Stimulated activated CD4-positive, alpha-beta T cell treated with anti-CD3 and anti-CD28 coated beads, Interleukin-2, amount 100 ng/mL, for 24 hours (primary cell): ENCODE measurements around the gene BRWD1.

Experiments used
- DNase-seq, 2 donors: peaks; one replicate each; pipeline ENCODE4 v3.0.0-alpha.2; 2020

BRWD1 gene

DNA sequence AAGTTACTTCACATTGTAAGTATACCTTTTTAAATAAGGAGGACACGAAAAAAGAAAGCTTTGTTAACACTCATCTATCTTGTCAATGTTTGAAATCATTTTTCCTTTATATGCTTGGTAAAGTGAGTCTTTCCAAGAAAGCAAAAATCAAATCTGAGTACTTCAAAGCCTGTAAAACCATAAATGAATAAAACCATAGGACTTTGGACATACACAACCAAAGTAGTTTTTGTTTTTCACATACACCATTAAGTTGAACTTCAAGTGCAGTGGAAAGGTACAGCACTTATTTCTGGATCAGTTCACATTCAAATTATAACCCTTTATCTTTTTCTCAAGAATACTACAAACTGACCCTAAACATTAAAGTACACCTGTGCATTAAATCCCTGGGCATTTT is 120.1 kb downstream of the BRWD1 start:
- DNase-seq, result no peak

DNA sequence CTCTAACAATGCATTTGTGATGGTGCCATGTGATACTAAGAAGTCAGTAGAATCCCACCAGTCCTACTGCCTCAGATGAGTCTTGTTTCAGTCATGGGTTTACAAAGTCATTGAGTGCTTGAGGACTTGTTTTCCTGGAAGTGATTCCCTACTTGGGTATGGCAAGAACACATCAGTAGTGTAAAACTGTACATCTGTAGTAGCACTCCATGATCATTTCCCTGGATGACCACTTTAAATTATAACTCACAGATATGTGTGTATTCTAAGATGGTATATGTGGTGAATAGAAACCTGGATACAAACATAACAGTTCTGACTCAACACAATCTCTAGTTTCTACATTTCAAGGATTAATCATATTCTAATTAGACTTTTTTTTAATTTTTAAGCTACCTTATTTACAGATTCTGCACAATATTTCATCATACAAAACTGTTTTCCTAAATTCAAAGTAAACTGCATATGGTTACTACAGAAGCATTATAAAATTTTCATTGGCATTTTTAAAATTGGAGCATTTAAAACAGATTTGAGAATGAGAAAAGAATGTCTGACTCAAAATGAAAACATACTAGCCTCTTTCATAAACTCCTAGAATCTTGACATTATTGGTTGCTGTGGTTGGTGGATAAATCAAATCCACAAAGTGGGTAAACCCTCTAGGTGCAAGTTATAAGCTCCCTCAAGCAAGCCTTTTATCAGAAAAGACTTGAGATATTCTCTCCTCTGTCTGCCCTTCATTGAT is 123.4 kb downstream of the BRWD1 start:
- DNase-seq, result no peak

DNA sequence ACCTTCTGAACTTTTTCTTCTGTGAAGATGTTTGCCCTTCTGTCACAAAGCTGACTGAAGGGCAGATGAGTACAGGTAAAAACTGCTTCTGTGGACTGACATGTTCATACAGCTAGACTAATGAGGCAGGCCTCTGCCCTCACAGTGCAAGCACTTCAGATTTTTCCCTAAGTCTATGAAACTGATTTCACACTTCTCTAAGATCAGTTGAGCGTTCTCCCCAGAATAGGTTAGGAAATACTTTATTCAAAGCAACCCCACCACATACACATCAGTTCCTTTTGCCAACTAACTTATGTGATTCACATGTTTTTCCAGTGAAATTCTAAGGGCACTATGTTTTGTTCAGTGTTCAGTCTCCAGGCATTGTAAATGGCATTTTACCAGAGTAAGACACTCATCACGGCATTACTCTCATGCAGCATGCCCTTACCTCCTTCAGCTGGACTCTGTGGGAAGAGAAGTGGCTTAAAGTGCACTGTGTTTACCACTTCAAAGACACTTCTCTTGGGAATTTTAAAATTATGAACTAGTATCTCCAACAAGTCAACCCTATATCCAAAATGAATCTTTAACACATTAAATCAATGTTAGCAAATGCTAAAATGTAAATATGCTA is 124.8 kb downstream of the BRWD1 start:
- no peak for DNase-seq

DNA sequence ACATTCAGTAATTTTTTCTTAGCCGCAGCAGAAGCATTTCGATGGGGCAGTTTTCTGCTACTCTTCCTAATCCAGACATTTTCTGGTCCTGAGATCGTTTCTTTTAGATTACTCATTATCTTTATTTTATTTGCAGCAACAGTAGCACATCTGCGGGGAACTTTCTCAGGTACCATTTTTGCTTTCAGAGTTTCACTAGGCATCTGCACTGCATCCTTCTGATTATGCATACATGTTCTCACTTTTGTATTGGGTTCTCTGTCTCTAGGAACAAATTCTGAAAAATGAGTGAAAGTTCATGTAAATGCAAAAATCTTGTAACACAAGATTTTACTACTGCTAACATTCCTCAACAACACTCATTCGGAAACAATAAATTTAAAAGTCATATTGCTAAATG is 126.3 kb downstream of the BRWD1 start:
- DNase-seq, result no peak

DNA sequence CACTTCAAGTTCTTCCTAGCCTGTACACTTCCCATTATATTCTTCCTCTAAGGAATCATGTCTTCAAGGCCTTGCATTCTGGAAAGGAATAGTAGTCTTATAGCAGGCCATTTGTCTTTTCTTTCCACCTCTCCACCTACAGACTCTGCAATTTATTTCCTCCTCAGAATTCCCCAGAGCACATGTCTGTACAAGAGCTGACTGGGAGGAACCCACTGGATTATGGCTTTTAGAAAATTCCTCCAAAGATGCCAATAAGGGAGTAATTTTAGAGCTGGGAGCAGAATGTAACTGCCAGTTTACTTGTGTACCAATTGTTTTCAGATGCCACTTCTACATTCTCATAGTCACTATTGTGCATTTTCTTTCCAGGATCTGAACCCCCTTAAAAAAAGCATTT is 126.8 kb downstream of the BRWD1 start:
- DNase-seq, result no peak

DNA sequence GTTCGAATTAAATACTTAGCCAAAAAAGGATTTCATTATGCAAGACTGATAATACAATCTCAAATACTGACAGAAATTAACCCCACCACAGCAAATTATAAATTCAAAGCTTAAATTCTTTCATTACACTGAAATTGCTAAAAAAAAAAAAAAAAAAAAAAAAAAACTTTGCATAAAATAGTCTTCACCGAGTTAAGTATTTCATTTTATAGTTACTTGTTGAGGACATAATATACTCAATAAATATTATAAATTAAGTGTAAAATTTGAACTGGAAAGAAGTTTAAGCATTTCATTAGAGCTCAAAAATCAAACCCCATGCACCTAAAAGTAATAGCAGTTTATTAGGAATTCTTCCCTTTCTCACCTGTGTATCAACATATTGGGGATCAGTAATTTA is 128.3 kb downstream of the BRWD1 start:
- DNase-seq, result no peak

DNA sequence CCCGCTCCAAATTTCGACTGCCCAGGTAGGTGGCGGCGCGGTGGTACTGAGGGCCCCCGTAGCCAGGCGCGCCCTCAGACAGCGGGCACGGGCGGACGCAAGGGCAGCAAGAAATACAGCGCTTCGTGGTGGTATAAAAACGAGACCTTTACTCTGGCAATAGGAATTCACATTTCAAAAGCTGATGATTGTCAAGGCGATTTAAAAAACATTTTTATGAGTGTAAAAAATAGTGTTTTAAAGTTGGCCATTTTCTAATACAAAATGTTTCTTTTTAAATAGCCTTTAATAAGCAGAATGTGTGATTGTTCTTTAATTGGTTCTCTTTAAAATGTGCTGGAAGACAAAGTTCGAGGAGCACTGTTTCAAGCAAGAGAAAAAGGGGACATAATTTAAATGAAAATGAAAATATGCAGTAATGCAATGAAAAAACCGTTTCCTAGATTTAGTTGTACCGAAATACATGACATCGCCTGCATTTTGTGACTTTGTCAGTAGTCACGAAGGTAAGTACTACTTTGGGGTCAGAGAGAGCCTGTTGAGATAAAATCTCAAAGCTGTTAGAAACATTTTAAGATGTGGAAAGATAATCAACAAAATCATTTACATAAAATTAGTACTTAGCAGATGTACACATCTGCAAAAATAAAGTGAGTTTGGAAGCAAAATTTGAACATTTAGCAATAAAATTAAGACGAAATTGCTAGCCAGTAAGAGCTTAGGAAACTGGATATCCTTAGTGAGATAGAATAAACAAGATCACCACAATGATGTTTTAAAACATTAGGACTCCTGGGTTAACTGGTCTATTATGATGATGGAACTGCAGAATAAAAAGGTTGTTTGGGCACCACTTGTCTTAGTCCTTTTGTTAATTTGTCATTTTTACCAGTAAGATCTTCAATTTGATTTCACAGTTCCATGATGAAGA is 129.1 kb downstream of the BRWD1 start:
- no peak for DNase-seq

DNA sequence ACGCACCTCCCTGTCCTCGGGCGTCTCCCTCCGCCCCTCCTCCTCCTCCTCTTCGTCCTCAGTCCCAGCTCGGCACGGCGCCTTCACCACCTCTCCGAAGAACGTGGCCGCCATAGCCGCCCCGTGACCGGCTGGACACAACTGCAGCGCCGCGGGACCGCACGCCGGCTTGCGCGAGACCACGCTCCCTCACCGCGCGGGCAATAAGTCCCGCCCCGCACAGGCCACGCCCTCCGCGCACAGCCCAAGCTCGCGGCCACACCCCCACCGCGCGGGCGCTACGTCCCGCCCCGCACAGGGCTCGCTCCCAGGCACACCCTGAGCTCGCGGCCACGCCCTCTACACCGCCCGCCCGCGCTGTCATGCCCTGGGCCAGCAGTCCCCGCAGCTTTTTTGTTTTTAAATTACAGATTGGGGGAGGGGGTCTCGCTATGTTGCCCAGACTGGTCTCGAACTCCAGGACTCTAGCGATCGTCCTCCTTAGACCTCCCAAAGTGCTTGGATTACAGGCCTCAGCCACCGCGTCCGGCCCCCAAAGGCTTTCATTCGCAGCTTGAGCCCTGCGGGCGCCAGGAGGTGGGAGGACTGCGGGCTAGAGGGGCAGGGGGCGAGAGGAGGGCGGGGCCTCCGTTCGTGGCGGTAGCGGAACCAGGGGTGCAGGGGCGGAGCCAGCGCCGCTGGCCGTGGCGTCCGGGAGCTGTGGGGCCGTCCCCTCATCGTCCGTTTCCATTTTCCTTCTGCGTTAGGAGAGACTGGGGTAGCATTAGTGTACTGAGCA is 130.0 kb downstream of the BRWD1 start, which contains the start of gene PSMG1:
TSS of gene PSMG1 (minus strand) at position 180 of the 778 bp plus-strand sequence. CDS start at position 114, 66 bp downstream.
- DNase-seq, result peak; percentile 96 to 98

DNA sequence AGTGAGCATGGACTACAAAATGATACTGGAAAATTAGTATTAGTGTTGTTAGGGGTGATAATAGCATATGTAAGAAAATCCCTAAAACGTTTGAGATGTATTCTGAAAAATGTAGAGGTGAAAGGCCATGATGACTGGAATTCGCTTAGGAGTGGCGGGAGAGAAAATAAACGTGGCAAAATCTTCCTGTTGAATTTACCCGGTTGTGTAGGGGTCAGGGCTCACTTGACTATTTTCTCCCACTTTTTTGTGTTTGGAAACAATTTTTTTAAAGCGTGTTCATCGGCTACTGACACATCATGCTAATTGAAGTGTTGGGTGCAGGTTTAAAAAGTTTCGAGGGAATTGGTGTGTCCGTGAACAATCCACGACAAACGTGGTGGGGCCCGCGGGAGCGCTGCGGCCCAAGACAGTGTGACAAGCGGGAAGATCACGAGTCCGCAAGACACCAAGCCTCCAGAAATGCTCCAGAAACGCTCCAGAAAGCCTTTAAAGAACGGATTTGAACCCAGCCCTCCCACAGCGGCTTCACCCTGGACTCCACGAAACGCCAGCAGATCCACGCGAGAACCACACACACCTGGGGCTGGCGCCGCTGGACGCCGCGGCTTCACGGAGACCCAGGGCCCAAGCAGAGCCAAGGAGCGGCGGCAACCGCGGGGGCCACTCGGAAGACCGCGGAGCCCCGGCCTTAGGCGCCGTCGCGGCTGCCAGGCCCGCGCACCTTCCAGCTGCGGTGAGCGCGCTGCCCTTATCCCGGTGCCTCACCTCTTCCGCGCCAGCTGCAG is 130.8 kb downstream of the BRWD1 start:
- DNase-seq, result peak in 1 of 2 donors; percentile 33

DNA sequence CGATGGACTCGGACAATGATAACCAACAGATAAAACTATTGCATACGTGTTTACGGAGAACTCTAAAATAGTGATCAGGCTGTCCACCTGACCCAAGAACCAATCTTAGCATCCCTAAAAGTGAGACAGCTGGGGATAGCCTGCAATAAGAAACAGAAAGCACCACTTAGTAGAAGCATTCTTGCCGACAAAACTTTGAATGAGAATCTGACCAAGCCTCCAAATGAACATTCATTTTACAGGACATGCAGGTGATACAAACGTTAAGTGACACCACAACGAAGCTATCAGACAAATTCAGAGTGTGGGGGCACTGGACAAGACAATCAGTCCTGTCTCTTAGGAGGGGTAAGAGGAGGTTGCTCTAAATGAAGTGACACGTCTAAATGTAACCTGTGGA is 131.4 kb downstream of the BRWD1 start:
- no peak for DNase-seq

DNA sequence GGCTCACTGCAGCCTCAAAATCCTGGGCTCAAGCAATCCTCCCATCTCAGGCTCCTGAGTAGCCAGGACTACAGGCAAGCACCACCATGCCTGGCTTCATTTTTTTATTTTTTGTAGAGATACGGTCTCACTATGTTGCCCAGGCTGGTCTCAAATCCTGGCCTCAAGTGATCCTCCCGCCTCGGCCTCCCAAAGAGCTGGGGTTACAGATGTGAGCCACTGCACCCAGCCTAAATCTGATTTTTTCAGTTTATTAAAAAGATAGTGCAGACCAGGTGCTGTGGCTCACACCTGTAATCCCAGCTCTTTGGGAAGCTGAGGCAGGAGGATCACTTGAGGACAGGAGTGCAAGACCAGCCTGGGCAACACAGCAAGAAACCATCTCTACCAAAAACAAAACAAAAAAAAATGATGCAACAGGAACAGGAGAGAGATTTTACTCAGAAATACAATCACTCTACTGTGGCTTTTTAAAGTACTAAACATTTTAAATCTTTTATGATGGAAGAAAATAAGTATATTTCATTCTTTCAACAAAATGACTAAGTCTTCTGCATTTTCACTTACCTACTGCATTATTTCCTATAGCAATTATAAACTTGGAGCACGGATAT is 132.1 kb downstream of the BRWD1 start:
- no peak for DNase-seq

DNA sequence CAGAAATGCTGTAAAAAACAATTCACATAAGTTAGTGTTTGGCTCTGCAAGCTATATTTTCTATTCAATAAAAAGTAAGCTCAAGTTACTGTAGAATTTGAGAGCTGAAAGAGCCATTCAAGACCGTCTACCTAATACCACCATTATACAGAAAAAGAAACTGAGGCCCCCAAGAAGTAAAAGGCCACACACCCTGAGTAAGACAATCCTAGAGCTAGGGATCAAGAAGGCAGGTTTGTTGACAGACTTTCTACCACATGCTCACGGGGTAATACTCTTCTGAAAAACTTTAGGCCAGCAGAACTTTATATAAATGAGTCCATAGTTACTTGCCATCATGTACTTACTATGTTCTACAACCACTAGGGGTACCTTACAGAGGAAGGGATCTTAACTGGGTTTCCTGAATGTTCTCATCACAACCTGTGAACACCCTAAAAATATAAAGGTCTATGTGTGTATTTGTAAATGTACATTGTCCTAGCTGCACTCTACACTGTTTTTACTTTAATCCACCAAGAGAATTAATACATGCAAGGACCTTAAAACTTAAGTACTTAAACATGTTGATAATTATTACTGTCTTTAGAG is 132.9 kb downstream of the BRWD1 start:
- DNase-seq, result no peak

DNA sequence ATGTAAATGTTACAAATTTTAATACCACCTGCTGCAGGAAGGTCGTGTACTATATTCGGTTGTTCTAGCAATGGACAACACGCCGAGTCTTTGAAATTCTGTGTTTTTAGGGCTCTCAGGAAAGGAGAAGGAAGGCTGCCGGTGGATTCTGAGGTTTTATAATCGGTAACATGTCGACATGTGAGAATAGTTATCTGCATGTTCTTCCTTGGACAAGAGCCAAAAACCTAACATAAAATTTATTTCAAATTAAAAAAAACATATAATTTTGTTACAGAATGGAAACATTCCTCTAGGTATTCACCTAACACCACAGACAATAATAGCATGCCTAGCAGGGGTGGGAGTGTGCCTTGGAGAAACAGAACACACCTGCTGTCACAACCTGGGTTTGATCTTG is 135.0 kb downstream of the BRWD1 start:
- DNase-seq, result no peak

DNA sequence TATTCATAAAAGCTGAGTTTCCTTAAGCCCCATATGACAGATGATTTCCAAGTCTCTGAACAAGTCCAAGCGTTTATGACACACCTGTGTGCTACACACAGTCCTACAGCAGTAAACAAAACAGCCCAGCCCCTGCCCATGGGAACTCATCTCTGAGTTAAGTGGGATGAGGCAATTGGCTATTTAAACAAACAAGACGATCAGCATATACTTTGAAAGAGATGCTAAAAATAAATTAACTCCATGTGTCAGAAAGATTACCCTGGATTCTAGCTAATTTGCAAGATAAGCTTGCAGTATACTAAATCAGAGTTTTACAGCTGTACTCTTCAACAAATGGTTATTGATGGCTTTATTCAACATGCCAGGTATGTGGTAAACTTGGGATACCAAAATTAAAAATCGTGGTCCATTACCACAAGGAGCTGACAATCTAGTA is 137.1 kb downstream of the BRWD1 start:
- no peak for DNase-seq

DNA sequence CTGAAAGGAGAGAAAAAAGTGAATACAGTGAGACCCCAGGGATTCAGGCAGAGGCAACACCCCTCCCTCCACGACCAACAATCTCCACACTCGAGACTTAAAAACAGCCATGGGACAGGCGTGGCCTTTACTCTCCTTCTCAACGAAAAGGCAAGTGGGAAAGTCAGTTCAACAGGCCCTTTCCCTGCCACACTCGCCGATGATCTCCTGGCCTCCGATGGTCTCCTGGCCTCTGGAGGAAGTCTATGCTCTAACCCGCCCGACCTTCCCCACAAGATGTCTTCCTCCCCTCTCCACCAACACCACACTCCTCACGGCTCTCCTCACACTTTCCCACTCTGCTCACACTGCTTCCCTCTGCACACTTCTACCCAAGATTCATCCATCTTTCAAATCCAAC is 137.8 kb downstream of the BRWD1 start:
- no peak for DNase-seq

DNA sequence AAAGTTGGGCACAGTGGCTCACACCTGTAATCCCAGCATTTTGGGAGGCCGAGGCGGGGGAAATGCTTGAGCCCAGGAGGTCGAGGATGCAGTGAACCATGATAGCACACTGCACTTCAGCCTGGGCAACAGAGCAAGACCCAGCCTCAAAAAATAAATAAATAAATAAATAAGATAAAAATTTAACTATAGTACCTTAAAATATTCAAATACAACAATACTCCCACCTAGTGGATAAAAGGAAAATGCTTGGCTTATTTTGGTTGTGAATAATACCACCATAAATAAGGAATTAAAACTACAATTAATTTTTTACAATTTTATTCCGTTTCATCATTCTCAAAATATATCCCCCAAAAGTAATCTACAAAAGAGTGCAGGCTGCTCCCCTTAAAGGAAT is 138.3 kb downstream of the BRWD1 start:
- no peak for DNase-seq

DNA sequence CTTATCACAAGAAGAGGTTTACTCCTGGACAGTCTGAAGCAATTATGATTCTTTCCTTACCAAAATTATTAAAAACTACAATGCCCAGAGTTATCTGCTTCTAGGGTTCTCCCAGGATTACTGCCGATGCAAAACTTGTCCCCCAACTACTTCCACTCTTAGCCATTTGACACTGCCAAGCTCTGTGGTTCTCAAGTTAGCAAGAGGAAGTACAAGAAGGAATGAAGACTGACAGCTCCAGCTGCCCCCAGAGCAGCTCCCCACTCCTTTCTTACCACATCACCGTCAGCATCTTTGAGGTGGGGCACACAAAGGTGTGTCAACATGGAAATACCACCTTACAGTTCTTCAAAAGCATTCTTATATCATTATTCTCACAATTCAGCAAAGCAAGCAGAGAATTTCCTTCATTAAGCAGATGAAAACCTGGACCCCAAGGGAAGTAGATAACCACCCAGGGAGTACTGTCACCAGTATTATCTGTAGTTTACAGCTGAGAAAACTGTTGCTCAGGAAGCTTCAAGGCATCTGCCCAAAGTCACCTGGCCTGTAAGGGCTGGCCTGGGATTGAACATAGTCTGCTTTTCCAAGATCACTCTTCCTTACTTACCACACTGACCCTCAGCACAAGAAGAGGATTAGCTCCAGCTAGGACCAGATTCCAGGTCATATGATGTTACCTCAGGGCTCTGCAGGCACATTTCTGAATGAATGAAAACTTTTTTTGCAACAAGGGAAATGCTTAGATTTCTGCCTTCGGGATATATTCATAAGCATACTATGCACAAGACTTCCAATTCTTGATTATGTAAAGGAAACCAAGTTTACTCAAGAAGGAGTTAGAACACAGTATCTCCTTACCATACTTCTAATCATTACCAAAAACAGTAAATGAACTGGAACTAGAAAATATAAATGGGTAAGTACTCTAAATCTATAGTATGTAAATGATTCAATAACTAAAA is 139.4 kb downstream of the BRWD1 start:
- no peak for DNase-seq

DNA sequence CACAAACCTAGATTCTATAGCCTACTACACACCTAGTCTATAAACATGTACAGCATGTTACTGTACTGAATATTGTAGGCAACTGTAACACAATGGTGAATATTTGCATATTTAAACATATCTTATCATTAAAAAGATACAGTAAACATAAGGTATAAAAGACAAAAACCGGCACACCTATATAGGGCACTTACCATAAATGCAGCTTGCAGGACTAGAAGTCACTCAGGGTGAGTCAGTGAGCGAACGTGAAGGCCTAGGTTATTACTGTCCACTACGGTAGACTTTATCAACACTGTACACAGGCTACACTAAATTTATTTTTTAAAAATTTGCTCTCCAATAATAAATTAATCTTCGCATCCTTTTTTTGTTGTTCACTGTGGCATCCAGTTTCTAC is 143.5 kb downstream of the BRWD1 start:
- DNase-seq, result no peak

DNA sequence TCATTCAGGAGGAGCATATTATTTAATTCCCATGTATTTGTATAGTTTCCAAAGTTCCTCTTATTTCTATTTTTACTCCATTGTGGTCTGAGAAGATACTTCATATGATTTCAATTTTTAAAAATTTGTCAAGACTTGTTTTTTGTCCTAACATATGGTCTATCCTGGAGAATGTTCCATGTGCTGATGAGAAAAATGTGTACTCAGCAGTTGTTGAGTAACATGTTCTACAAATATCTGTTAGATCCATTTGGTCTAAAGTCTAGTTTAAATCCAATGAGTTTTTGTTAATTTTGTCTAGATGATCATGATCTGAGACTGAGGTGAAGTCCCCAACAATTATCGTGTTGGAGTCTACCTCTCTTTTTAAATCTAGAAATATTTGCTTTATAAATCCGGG is 144.6 kb downstream of the BRWD1 start:
- no peak for DNase-seq

DNA sequence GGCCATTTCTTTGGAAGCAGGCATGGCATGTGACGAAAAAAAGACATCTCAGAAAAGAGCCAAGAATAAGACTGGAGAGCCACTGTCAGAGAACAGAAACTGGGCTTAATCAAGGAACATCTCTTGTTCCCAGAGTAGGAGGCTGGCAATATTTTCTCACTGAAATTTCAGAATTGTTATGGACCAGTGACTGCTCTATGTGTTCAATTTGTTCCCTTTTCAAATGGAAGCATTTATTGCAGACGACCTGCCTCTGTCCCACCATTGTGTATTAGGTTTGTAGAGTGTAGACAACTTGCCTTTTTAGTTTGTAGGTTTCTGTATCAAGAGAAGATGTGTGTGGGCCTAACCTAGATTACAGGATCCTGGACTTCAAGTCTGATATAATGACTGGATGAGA is 148.9 kb downstream of the BRWD1 start:
- no peak for DNase-seq
